HG03135 (cell line): ENCODE results near the gene ABHD15.
"Not testable (repeated sequence)": the region's sequence is repeated elsewhere in the genome, so short reads cannot be mapped to it uniquely, and the experiment has no call there.

ENCODE experiments used
- ATAC-seq: cut with Tn5 transposase; IDR thresholded peaks from one replicate; pipeline ENCODE4 v1.9.1; 2021; ENCODE audit warnings: mild to moderate bottlenecking, moderate library complexity; ENCODE audit not compliant: unreplicated experiment

The ABHD15 gene

GRCh38 chr17:29571486-29571882, 4.6 kb upstream of the ABHD15 start:
- ATAC-seq = no peak

GRCh38 chr17:29570521-29570920, 3.7 kb upstream of the ABHD15 start:
- no peak for ATAC-seq

DNA sequence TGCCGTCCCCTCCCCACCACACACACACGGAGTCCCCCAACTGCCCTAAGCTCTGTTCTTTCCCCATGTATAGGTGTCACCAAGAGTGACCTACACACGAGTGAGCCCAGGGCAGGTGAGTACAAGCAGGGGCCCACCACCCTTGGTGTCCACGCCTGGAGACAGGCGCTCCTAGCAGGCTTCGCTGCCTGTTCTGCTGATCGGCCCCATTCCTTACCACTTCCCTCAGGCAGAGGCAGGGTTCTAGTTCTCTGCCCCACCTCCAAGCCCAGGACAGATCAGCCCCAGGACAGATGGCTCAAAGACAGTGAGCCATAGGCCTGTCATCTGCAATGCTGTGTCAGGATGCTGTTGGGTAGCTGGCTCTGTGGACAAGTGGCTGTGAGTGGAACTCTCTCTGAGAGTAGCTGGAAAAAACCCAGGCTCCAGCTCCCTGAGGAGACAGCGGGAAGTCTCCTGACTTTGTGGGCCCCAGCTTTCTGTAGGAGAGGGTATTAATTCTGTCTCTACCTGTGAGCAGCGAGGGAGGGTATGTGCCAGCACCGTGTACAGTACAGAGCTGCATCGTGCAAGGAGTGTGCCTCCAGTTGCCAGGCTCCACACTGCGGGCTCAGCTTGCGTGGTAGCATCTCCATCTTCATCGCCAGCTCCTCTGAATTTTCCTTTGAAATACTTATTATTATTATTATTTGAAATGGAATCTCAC, 2.6 kb upstream of the ABHD15 start:
- ATAC-seq = no peak

DNA sequence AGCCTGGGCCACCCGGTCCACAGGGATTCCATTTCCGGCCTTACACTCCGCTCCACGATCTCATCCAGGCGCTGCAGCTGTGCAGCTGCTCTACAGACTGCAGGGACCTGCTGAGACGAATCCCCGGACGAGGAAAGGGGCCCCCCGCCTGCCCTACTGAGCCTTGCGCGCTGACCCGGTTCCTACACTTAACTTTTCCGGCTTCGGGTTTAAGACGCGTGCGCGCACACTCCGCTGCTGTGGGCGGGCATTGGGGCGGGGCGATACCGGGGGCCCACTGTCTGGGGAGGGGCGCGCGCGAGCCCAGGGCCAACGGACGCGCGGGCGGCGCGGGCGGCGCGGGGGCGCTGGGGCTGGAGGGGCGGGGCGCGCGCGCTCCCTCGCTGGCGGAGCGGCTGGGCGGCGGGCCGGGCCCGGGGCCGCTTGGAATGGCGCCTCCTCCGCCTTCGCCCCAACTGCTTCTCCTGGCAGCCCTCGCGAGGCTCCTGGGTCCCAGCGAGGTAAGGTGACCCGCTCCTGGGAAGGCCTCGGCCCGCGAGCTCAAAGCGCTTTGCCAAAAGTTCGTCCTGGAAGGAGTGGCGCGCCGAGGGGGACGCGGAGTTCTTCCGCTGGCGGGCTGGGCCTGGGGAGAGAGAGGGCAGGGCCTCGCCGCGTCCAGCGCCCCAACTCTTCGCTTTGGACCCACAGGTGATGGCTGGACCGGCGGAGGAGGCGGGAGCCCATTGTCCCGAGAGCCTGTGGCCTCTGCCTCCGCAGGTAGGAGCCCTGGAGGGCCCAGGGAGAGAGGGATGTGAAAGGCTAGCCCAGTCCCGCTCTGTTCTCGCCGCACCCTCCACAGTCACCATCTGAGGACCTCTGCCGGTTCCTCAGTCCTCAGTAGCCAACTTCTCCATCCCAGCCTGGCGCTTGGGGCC, 1.8 kb upstream of the ABHD15 start, which contains the start of gene TP53I13:
Gene TP53I13, plus strand, starts transcription at position 371 of the 914 bp plus-strand sequence. Its CDS starts 58 bp downstream, at position 429.
- ATAC-seq = peak; percentile 39

DNA sequence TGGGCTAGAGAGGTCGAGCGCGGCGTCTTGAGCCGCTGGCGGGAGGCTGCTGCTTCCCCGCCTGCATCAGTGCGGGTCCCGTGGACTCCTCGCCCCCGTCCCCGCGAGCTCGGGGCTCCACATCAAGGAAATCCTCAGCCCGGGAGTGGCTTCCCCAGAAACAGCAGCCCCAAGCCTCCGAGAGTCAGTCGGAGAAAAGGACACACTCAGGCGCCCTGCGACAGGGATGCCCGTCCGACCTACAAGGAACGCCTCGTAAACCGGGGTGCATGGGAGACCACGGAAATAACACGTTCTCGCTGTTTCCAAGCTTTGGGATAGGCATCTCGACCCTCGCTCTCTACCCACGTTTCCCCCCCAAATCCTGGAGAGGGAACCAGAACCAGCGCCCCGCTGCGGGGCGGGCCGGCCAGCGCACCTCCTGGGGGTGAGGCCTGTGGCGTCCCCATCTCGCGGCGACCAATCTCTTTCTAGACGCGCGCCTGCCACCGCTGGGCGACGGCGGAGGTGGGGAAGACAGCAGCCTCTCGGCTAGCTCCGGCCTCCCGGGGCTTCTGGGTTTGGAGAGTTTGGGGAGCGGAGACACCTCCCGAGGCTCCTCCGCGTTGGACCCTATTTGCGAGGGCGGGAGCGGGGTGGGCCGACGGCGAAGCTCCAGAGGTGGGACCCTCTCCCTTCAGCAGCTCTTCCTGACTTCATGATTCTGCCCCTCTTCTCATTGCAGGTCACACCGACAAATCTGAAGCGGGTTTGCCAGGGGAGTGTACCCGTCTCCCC, 905 bp upstream of the ABHD15 start:
- peak; percentile 38 for ATAC-seq

- ATAC-seq = no peak
Observed at GRCh38 chr17:29567304-29567553, 392 bp upstream of the ABHD15 start.

- peak; percentile 8 for ATAC-seq
Observed at GRCh38 chr17:29565643-29566472, 979 bp downstream of the ABHD15 start.

DNA sequence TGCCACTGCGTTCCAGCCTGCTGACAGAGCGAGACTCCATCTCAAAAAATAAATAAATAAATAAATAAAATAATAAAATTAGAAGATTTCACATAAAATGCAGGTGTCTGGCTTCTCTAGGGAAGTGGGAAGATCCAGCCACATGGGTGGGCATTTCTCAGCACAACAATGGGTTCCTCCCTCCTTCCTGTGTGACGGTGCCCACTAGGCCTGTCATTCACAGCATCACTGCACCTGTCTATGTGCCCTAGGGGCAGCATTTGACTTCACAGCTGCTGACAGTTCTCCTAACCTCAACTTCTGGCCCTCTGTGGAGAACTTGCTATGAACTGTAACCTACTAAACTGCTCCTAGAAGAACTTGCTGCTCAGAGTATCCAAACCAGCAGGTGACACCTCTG, 3.0 kb downstream of the ABHD15 start:
- no peak for ATAC-seq

- no peak for ATAC-seq
Observed at GRCh38 chr17:29562615-29563014, 4.2 kb downstream of the ABHD15 start.

DNA sequence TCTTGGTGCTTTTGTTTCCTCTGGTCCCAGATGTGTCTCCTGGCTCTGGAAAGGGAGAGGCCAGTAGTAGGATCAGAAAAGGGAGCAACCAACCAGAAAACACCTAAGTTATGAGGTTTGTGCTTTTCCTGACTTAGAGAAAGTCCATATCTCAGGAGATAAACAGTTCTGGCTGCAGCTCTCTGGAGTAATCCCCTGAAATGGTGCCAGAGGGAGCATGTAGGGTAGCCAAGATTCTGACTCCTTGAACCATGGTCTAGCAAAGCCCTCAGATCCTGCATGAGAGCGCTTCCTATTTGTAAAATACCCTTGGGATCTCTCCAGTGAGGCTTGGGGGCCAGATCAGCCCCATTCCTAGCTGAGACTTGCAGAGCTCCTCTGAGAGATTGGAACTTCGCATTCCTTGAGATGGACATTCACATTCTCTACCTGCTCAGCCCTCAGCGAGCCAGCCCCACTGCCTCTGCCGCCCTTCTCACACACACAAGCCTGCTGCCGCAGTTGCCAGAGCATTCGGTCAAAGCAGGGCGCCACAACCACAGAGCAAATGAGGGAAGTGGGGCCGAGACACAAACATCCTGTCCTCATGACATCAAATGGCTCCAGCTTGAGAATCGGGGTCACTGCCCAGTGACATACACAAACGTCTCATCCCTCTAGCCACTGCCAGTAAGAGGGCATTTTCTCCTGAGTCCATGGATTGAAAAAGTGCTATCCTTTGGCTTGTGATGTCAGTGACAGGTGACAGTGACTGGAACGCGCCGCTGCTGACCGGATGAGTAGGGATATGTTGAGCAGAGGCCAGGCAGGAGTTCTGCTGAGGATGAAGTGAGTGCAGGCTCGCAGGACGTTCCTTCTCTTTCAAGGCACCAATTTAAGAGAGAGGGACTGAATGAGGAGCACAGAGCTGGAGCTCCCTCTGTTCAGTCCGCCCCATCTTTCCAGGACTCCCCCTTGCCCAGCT, 5.0 kb downstream of the ABHD15 start:
- no peak for ATAC-seq

DNA sequence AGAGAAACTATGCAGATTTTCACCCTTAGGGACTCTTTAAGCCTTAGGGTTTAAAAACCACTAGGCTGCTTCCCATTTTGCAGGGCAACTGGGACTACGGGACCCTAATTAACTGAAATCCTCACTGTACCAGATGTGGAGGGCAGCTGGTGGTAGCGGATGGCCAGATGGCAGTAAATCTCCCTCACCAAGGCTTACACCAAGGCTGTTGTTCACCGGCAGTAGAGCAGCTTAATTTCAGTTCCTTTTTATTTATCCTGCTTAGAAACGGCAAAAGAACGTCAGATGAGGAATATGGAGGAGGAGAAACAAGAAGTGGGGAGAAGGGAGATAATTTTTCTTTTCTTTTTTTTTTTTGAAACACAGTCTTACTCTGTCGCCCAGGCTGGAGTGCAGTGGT, 6.5 kb downstream of the ABHD15 start:
- no peak for ATAC-seq

DNA sequence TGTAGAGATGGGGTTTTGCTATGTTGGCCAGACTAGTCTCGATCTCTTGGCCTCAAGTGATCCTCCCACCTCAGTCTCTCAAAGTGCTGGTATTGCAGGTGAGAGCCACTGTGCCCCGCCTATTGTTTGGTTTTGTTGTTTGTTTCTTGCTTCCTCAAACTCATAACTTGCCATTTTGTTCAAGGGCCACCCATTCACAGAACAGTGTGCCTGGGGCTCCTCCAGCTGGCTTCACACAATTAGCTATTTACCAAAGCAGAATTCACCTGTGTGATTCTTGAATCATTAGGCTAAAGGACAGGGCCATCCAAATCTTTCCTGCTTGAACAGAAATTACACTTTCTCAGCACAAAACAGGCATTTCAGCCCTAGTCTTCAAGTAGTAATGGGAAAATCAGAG, 7.2 kb downstream of the ABHD15 start:
- ATAC-seq = no peak

- ATAC-seq = not testable (repeated sequence)
Observed at GRCh38 chr17:29558139-29558538, 8.7 kb downstream of the ABHD15 start.

GRCh38 chr17:29557739-29558116, 9.1 kb downstream of the ABHD15 start:
- no peak for ATAC-seq

DNA sequence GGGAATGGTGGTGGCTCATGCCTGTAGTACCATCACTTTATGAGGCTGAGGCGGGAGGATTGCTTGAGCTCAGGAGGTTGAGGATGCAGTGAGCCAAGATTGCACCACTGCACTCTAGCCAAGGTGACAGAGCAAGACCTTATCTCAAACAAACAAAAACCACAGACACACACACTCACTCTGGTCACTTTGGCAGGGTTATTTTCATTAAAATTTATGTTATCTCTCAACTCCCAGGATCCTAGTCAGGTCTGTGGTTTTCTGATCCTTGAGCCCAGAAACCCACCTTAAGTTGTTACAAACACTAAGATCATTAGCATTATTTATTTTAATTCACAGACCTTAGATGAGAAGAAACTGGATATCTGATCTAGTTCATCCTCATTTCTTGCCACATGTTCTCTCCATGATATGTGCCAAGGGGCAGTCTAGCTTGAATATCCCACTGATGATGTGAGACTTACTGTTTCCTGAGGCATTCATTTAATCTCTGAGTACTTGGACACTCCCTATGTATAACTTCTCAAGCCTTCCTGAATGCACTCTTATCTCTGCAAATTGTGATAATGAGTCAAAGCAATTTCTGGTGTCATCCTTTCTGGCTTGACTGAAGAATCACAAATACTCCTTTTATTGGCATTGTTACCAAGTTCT, 9.6 kb downstream of the ABHD15 start:
- no peak for ATAC-seq

- no peak for ATAC-seq
Observed at GRCh38 chr17:29555840-29556239, 11.0 kb downstream of the ABHD15 start.

DNA sequence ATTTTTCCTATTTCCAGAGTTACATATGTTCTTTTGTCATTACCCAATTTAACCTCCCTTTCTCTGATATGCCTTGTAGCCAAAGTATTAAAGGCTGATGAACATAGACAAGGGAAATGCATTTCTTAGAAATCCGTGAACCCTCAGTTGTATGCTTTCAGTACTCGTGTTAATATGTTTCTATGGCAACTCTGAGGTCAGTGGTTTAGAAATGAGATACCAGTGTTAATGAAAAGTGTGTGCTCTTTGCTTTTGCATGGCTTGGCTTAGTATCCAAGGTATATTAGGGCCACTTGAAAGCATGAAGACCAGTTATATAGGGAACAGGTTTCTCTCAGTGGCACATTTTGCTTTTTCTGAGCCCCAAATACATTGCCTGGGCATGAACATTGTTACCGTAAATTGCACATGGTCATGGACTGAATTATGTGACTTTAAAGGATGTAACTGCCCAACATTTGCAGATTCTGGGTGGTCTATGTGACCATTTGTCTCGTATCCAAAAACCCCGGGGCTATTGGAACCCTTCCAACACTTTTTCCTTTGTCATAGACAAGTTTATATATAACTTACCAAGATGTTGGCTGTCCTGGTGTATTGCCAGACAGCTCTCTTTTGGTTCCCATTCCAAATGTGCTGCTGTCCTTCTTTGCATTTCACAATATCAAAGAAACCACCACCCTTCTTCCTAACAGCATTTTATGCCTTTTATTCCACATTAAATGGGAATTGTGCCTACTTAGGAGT, 17.5 kb downstream of the ABHD15 start:
- no peak for ATAC-seq

DNA sequence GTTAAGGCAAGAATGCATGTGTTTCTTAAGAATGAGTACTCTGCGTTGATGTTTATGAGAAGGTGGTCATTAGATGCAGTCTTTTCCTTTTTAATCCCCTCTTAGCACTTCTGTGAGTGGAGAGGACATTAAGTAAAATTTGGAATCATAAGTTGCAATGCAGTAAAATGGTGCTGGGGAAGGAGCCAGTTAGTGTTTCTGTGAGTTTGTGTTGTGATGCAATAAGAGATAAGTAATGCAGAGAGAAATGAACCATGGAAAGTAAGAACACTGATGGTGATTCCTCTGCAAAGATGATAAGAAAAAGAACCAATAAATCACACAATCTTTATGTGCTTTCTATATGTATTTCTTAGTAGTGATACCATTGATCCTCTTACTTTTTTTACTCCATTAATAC, 20.0 kb downstream of the ABHD15 start:
- no peak for ATAC-seq
